Glomerular visceral epithelial cell (primary cell): ENCODE data around the gene PHF2.

Source experiments
- DNase-seq: peaks from one replicate; pipeline ENCODE4 v3.0.0-alpha.2; 2016; ENCODE audit errors: extremely low spot score

Gene PHF2

GRCh38 chr9:93701494-93702218 lies 125.3 kb downstream of the PHF2 start:
- no peak for DNase-seq

- DNase-seq = no peak
Measured at GRCh38 chr9:93702261-93702660, 125.9 kb downstream of the PHF2 start.

GRCh38 chr9:93708289-93708986 lies 132.1 kb downstream of the PHF2 start:
- no peak for DNase-seq

- no peak for DNase-seq
Measured at GRCh38 chr9:93708987-93709302, 132.6 kb downstream of the PHF2 start.

GRCh38 chr9:93709600-93710369 lies 133.4 kb downstream of the PHF2 start:
- no peak for DNase-seq

- no peak for DNase-seq
Measured at GRCh38 chr9:93710370-93710723, 134.0 kb downstream of the PHF2 start.

- no peak for DNase-seq
Measured at GRCh38 chr9:93711002-93711401, 134.6 kb downstream of the PHF2 start.

- DNase-seq = no peak
Measured at GRCh38 chr9:93712896-93713295, 136.5 kb downstream of the PHF2 start.

- no peak for DNase-seq
Measured at GRCh38 chr9:93713716-93714115, 137.3 kb downstream of the PHF2 start.

GRCh38 chr9:93721417-93721965 lies 145.1 kb downstream of the PHF2 start:
- DNase-seq = no peak

- DNase-seq = no peak
Measured at GRCh38 chr9:93724852-93725251, 148.5 kb downstream of the PHF2 start.

GRCh38 chr9:93725382-93725781 lies 149.0 kb downstream of the PHF2 start:
- DNase-seq = no peak

GRCh38 chr9:93726147-93726546 lies 149.8 kb downstream of the PHF2 start:
- DNase-seq = no peak
